Brain microvascular endothelial cell (primary cell): Measurements from ENCODE around the gene ADAMTSL4.
"Not testable (repeated sequence)": the region's sequence is repeated elsewhere in the genome, so short reads cannot be mapped to it uniquely, and the experiment has no call there.

Source experiments
- DNase-seq: peaks from one replicate; pipeline ENCODE4 v3.0.0-alpha.2; 2020
- H3K27ac ChIP-seq: fragments of 250-450 bp; sonication (Bioruptor Pico); 2 replicates; pipeline ENCODE4 v1.5.1; 2020; ENCODE audit warnings: mild to moderate bottlenecking, moderate library complexity
- H3K27me3 ChIP-seq: fragments of 250-450 bp; sonication (Bioruptor Pico); replicated peaks from 2 replicates; pipeline ENCODE4 v1.5.1; 2020; ENCODE audit warnings: mild to moderate bottlenecking
- H3K36me3 ChIP-seq: fragments of 250-450 bp; sonication (Bioruptor Pico); replicated peaks from 2 replicates; pipeline ENCODE4 v1.5.1; 2020; ENCODE audit warnings: mild to moderate bottlenecking
- H3K4me3 ChIP-seq: 2 replicates; pipeline ENCODE4 v1.5.1; 2011; ENCODE audit warnings: low read depth, mild to moderate bottlenecking, control low read depth, low read length, moderate library complexity
- CTCF ChIP-seq: IDR thresholded peaks from 2 replicates; pipeline ENCODE4 v1.5.1; 2011; ENCODE audit warnings: low read depth, mild to moderate bottlenecking, moderate library complexity, low read length, control low read depth, inconsistent platforms; ENCODE audit errors: missing control alignments
- in situ Hi-C: cut with HindIII; loops from 2 replicates; pipeline ENCODE4 v1.10.0; 2017; ENCODE audit warnings: low sequenced_read_pairs, low pct_ligation_motif_present

The ADAMTSL4 gene

GRCh38 chr1:150582371-150582770 lies 33.2 kb downstream of the ADAMTSL4 start:
- H3K4me3 ChIP-seq: no peak overlapping the region
- in situ Hi-C loops: no loop called here
- H3K36me3 ChIP-seq: peaks cover 20% of the 10 kb centered on the region
- TF ChIP-seq CTCF: no peak
- no peak overlapping the region for H3K27ac ChIP-seq
- H3K27me3 ChIP-seq: no peaks in the 10 kb centered on the region
- DNase-seq: no peak

DNA sequence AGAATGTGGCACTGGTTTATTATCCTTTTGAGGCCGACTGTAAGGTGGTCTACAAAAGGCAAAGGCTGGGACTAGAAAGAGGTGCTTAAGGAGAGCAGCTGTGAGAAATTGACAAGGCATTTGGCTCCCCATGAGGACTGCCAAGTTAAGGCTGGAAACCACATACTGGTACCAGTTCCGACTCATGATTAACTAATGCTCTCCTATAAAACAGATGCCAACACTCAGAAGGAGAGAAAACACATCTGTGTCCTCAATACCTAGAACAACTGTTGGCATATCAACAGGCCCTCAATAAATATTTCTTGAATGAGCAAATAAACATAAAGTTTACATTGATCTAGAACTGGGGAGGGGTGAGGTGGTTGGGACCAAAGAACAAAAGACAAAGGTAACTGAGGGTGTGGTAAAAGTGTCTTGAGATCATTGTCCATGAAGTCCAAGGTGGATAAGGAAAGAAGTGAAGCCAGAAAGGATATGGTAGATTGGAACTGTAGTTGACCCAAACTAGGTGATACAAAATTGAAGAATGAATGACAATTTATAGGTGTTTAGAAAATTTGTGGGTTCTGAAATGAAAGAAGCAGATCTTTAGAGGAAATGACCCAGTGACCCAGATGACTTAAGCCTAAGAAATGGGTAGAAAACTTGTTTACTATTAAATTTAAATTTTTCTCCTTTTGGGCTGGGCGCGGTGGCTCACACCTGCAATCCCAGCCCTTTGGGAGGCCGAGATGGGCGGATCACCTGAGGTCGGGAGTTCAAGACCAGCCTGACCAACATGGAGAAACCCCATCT lies 47.1 kb downstream of the ADAMTSL4 start:
- in situ Hi-C loops: no loop called here
- Histone ChIP-seq H3K27ac (no peak overlapping the region), H3K36me3 (no peaks in the 10 kb centered on the region), H3K4me3 (no peak overlapping the region), H3K27me3 (no peaks in the 10 kb centered on the region)
- no peak for DNase-seq
- no peak for TF ChIP-seq CTCF

GRCh38 chr1:150596976-150597375 lies 47.8 kb downstream of the ADAMTSL4 start:
- Histone ChIP-seq H3K27ac (no peak overlapping the region), H3K36me3 (no peaks in the 10 kb centered on the region), H3K27me3 (no peaks in the 10 kb centered on the region), H3K4me3 (no peak overlapping the region)
- in situ Hi-C loops: no loop called here
- no peak for TF ChIP-seq CTCF
- DNase-seq: no peak

DNA sequence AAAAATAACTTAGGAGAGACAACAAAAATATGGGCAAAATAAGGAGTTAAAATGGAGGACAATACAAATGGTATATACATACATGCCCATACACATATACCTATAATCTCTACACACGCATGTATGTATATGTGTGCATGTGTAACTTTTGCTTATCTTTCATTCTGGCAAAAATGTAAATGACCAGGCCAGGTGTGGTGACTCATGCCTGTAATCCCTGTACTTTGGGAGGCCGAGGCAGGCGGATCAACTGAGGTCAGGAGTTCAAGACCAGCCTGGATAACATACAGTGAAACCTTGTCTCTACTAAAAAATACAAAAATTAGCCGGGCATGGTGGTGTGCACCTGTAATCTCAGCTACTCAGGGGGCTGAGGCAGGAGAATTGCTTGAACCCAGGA lies 49.1 kb downstream of the ADAMTSL4 start:
- H3K4me3 ChIP-seq, H3K36me3 ChIP-seq, in situ Hi-C loops, H3K27ac ChIP-seq, DNase-seq, H3K27me3 ChIP-seq: not testable (repeated sequence)

DNA sequence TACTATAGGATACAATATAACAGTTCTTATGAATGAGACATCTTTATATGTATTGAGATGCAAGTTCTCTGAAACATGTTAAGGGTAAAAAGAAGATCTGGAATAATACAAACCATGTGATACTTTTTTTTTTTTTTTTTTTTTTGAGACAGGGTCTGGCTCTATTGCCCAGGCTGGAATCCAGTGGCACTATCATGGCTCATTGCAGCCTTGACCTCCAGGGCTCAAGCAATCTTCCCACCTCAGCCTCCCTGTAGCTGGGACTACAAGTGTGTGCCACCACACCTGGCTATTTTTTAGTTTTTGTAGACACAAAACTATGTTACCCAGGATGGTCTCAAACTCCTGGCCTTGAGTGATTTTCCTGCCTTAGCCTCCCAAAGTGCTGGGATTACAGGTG lies 52.3 kb downstream of the ADAMTSL4 start:
- in situ Hi-C loops: no loop called here

GRCh38 chr1:150602372-150602771 lies 53.2 kb downstream of the ADAMTSL4 start:
- H3K27ac ChIP-seq, H3K36me3 ChIP-seq, DNase-seq, in situ Hi-C loops, H3K4me3 ChIP-seq, H3K27me3 ChIP-seq: not testable (repeated sequence)

More for the DNA sequence above, 52.3 kb downstream of the ADAMTSL4 start:
- TF ChIP-seq CTCF: no peak
- H3K27ac ChIP-seq: no peak overlapping the region
- no peaks in the 10 kb centered on the region for H3K27me3 ChIP-seq
- H3K4me3 ChIP-seq: no peak overlapping the region
- DNase-seq: no peak
- no peaks in the 10 kb centered on the region for H3K36me3 ChIP-seq

DNA sequence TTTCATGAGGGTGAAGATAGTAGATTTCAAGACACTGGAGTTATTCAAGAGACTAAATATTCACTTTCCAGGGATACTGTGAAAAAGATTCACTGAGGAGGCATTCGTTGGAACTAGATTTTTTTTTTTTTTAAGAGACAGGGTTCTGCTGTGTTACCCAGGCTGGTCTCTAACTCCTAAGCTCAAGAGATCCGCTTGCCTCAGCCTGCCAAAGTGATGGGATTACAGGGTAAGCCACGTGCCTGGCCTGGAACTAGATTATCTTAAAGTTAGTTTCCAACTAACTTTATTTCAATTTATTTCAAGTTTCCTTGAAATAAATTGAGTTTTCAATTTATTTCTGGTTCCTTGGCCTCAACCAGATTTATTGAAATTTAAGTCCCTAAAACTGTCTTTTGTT lies 54.5 kb downstream of the ADAMTSL4 start:
- no peak for TF ChIP-seq CTCF
- Histone ChIP-seq H3K4me3 (no peak overlapping the region), H3K36me3 (no peaks in the 10 kb centered on the region), H3K27ac (peak overlapping the region; percentile 90), H3K27me3 (no peaks in the 10 kb centered on the region)
- no peak for DNase-seq
- in situ Hi-C loops: no loop called here
